ENCODE results near the gene PGC. TPM values are rescaled to one million over a fixed set of nuclear protein-coding genes. Genes with fewer than 3 reads are reported as not detected.

The PGC gene
- total RNA-seq, 1 experiment from 2014 or later, result 0.63 TPM

DNA sequence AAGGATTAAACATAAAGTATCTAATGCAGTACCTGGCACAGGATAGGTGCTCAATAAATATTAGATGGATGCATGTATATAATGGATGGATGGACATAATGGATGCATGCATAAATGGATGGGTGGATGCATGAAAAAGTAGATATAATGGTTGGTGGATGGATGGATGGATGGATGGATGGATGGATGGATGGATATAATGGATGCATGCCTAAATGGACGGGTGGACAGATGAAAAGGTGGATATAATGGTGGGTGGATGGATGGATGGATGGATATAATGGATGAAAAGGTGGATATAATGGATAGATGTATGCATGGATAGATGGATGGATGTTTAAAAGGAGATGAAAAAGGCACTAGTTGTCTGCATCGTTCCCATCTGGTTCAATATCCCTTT is 37.8 kb downstream of the PGC start (continued):
- TF ChIP-seq, protein P1, sequence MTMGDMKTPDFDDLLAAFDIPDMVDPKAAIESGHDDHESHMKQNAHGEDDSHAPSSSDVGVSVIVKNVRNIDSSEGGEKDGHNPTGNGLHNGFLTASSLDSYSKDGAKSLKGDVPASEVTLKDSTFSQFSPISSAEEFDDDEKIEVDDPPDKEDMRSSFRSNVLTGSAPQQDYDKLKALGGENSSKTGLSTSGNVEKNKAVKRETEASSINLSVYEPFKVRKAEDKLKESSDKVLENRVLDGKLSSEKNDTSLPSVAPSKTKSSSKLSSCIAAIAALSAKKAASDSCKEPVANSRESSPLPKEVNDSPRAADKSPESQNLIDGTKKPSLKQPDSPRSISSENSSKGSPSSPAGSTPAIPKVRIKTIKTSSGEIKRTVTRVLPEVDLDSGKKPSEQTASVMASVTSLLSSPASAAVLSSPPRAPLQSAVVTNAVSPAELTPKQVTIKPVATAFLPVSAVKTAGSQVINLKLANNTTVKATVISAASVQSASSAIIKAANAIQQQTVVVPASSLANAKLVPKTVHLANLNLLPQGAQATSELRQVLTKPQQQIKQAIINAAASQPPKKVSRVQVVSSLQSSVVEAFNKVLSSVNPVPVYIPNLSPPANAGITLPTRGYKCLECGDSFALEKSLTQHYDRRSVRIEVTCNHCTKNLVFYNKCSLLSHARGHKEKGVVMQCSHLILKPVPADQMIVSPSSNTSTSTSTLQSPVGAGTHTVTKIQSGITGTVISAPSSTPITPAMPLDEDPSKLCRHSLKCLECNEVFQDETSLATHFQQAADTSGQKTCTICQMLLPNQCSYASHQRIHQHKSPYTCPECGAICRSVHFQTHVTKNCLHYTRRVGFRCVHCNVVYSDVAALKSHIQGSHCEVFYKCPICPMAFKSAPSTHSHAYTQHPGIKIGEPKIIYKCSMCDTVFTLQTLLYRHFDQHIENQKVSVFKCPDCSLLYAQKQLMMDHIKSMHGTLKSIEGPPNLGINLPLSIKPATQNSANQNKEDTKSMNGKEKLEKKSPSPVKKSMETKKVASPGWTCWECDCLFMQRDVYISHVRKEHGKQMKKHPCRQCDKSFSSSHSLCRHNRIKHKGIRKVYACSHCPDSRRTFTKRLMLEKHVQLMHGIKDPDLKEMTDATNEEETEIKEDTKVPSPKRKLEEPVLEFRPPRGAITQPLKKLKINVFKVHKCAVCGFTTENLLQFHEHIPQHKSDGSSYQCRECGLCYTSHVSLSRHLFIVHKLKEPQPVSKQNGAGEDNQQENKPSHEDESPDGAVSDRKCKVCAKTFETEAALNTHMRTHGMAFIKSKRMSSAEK (CRISPR knock-in tag; IDR thresholded peaks at IDR 0.05; ENCODE audit: borderline replicate concordance), result no peak
- no peak for TF ChIP-seq ZNF138 (CRISPR knock-in tag; conservative IDR thresholded peaks at IDR 0.05)
- TF ChIP-seq ETV6 (CRISPR knock-in tag; IDR thresholded peaks at IDR 0.05), result no peak
- TF ChIP-seq, protein P2, sequence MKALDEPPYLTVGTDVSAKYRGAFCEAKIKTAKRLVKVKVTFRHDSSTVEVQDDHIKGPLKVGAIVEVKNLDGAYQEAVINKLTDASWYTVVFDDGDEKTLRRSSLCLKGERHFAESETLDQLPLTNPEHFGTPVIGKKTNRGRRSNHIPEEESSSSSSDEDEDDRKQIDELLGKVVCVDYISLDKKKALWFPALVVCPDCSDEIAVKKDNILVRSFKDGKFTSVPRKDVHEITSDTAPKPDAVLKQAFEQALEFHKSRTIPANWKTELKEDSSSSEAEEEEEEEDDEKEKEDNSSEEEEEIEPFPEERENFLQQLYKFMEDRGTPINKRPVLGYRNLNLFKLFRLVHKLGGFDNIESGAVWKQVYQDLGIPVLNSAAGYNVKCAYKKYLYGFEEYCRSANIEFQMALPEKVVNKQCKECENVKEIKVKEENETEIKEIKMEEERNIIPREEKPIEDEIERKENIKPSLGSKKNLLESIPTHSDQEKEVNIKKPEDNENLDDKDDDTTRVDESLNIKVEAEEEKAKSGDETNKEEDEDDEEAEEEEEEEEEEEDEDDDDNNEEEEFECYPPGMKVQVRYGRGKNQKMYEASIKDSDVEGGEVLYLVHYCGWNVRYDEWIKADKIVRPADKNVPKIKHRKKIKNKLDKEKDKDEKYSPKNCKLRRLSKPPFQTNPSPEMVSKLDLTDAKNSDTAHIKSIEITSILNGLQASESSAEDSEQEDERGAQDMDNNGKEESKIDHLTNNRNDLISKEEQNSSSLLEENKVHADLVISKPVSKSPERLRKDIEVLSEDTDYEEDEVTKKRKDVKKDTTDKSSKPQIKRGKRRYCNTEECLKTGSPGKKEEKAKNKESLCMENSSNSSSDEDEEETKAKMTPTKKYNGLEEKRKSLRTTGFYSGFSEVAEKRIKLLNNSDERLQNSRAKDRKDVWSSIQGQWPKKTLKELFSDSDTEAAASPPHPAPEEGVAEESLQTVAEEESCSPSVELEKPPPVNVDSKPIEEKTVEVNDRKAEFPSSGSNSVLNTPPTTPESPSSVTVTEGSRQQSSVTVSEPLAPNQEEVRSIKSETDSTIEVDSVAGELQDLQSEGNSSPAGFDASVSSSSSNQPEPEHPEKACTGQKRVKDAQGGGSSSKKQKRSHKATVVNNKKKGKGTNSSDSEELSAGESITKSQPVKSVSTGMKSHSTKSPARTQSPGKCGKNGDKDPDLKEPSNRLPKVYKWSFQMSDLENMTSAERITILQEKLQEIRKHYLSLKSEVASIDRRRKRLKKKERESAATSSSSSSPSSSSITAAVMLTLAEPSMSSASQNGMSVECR (CRISPR knock-in tag; IDR thresholded peaks at IDR 0.05; ENCODE audit: borderline replicate concordance), result no peak

GRCh38 chr6:41708856-41709255 is 38.3 kb downstream of the PGC start:
- Mint-ChIP-seq H3K9me3 (no peaks in the 10 kb centered on the region), H3K27me3 (ENCODE audit: low read depth) (no peaks in the 10 kb centered on the region), H3K4me3 (no peak overlapping the region), H3K4me1 (peaks cover 4% of the 10 kb centered on the region), H3K36me3 (no peaks in the 10 kb centered on the region), H3K27ac (no peak overlapping the region)
- DNase-seq (ENCODE audit: low spot score) (no peak), ATAC-seq (no peak)
- TF ChIP-seq, protein P3, sequence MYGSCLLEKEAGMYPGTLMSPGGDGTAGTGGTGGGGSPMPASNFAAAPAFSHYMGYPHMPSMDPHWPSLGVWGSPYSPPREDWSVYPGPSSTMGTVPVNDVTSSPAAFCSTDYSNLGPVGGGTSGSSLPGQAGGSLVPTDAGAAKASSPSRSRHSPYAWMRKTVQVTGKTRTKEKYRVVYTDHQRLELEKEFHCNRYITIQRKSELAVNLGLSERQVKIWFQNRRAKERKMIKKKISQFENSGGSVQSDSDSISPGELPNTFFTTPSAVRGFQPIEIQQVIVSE (CRISPR knock-in tag; IDR thresholded peaks at IDR 0.05; ENCODE audit: borderline replicate concordance), result no peak
- TF ChIP-seq NR3C1 (CRISPR knock-in tag; conservative IDR thresholded peaks at IDR 0.05; ENCODE audit: low read depth) (no peak), RORB (CRISPR knock-in tag; IDR thresholded peaks at IDR 0.05) (no peak), TP53 (CRISPR knock-in tag; IDR thresholded peaks at IDR 0.05) (no peak), PRDM15 (CRISPR knock-in tag; IDR thresholded peaks at IDR 0.05) (no peak), ATF1 (CRISPR knock-in tag; IDR thresholded peaks at IDR 0.05) (no peak)
- ChIA-PET CTCF (interaction anchor here (0.5 to 1.4 kb wide), 4 partner anchors 15 to 341 kb away, joined by 3 to 6 read pairs (median 3); no protein-coding TSS in a partner anchor), POLR2A (interaction anchor here (0.6 to 1.4 kb wide), 2 partner anchors 26 to 141 kb away, joined by 3 read pairs; no protein-coding TSS in a partner anchor)
